IMR-90 (cell line): ENCODE results near the gene LCNL1. TPM values are rescaled to one million over a fixed set of nuclear protein-coding genes. Genes with fewer than 3 reads are reported as not detected.

Source experiments
- ATAC-seq: fragments of 200-7000 bp; cut with Tn5 transposase; 2 replicates; pipeline ENCODE4 v1.9.1; 2020; ENCODE audit warnings: low read depth, mild to moderate bottlenecking, moderate library complexity
- BruUV-seq: library from RNA; stranded (reverse); fragments of 400-500 nt; replicated peaks from 2 replicates; lab custom pipeline; 2021; lab: Mats Ljungman, UMichigan
- CTCF ChIA-PET: fragments of 300-600 bp; formaldehyde crosslinking; extraction: SDS; loops from one replicate; lab custom pipeline; 2021; ENCODE audit warnings: antibody characterized with exemption; lab: Yijun Ruan, JAX
- POLR2A ChIA-PET: fragments of 300-600 bp; sonication (Branson Sonifier 250); formaldehyde crosslinking; loops from one replicate; lab custom pipeline; 2022; ENCODE audit warnings: antibody characterized with exemption; ENCODE audit not compliant: unreplicated experiment; lab: Charles Lee
- DNase-seq: peaks from one replicate; pipeline ENCODE4 v3.0.0; 2013
- H2AFZ ChIP-seq: replicated peaks from 2 replicates; pipeline ENCODE3; 2013; ENCODE audit warnings: low read length, mild to moderate bottlenecking; ENCODE audit not compliant: poor library complexity
- H2AK5ac ChIP-seq: 2 replicates; pipeline ENCODE4 v1.6.1; 2013; ENCODE audit warnings: low read depth, low read length, inconsistent platforms
- H2AK9ac ChIP-seq: replicated peaks from 2 replicates; pipeline ENCODE3; 2013; ENCODE audit warnings: mild to moderate bottlenecking, low read depth, low read length, moderate library complexity; ENCODE audit not compliant: poor library complexity
- H2BK120ac ChIP-seq: 2 replicates; pipeline ENCODE4 v1.6.1; 2013; ENCODE audit warnings: low read depth, low read length, inconsistent platforms
- H2BK15ac ChIP-seq: 3 replicates; pipeline ENCODE4 v1.6.1; 2013; ENCODE audit warnings: low read depth, low read length, inconsistent platforms
- H2BK20ac ChIP-seq: 2 replicates; pipeline ENCODE4 v1.6.1; 2013; ENCODE audit warnings: low read depth, mild to moderate bottlenecking, inconsistent platforms, low read length, moderate library complexity
- H2BK5ac ChIP-seq: 2 replicates; pipeline ENCODE4 v1.6.1; 2013; ENCODE audit warnings: mild to moderate bottlenecking, low read depth, low read length, inconsistent platforms; ENCODE audit not compliant: poor library complexity, severe bottlenecking
- H3K14ac ChIP-seq: replicated peaks from 2 replicates; pipeline ENCODE4 v1.6.1; 2013; ENCODE audit warnings: low read depth, low read length, inconsistent platforms
- H3K18ac ChIP-seq: 2 replicates; pipeline ENCODE4 v1.6.1; 2013; ENCODE audit warnings: low read depth, low read length, control low read depth
- H3K23ac ChIP-seq: 2 replicates; pipeline ENCODE4 v1.6.1; 2013; ENCODE audit warnings: low read depth, low read length, inconsistent platforms
- H3K27ac ChIP-seq: 2 replicates; pipeline ENCODE4 v1.5.1; 2013; ENCODE audit warnings: mild to moderate bottlenecking, control low read depth, low read length; ENCODE audit not compliant: insufficient read depth
- H3K27me3 ChIP-seq: 2 replicates; pipeline ENCODE4 v1.6.1; 2013; ENCODE audit warnings: low read length; ENCODE audit not compliant: control insufficient read depth, insufficient read depth
- H3K36me3 ChIP-seq: 2 replicates; pipeline ENCODE4 v1.6.1; 2013; ENCODE audit warnings: low read length, mixed read lengths; ENCODE audit not compliant: control insufficient read depth, insufficient read depth
- H3K4ac ChIP-seq: 2 replicates; pipeline ENCODE4 v1.6.1; 2013; ENCODE audit warnings: low read depth, low read length, inconsistent platforms
- H3K4me1 ChIP-seq: 2 replicates; pipeline ENCODE4 v1.6.1; 2013; ENCODE audit warnings: low read length, mixed read lengths; ENCODE audit not compliant: control insufficient read depth, insufficient read depth
- H3K4me2 ChIP-seq: 2 replicates; pipeline ENCODE4 v1.6.1; 2013; ENCODE audit warnings: low read depth, mild to moderate bottlenecking, control low read depth, low read length, moderate library complexity
- H3K4me3 ChIP-seq: 2 replicates; pipeline ENCODE4 v1.5.1; 2013; ENCODE audit warnings: low read depth, mild to moderate bottlenecking, control low read depth, low read length, moderate library complexity; ENCODE audit not compliant: insufficient read depth
- H3K56ac ChIP-seq: 2 replicates; pipeline ENCODE4 v1.6.1; 2013; ENCODE audit warnings: low read length, inconsistent platforms; ENCODE audit not compliant: insufficient read depth; ENCODE audit errors: extremely low read depth
- H3K79me1 ChIP-seq, 2 experiments: 2 replicates each; pipeline ENCODE4 v1.6.1; 2013; ENCODE audit warnings: low read length in 2 of 2, inconsistent platforms in 1 of 2, low read depth in 1 of 2
- H3K9ac ChIP-seq: 2 replicates; pipeline ENCODE4 v1.6.1; 2013; ENCODE audit warnings: low read depth, low read length, control low read depth
- H3K9me1 ChIP-seq: 2 replicates; pipeline ENCODE4 v1.6.1; 2013; ENCODE audit warnings: low read length, inconsistent platforms; ENCODE audit not compliant: insufficient read depth
- H3K9me3 ChIP-seq: 2 replicates; pipeline ENCODE4 v1.6.1; 2013; ENCODE audit warnings: low read length; ENCODE audit not compliant: control insufficient read depth, insufficient read depth
- H4K20me1 ChIP-seq: 2 replicates; pipeline ENCODE4 v1.6.1; 2013; ENCODE audit warnings: low read length, inconsistent platforms; ENCODE audit not compliant: insufficient read depth
- H4K5ac ChIP-seq: 2 replicates; pipeline ENCODE4 v1.6.1; 2013; ENCODE audit warnings: mild to moderate bottlenecking, low read depth, low read length, control low read depth
- H4K8ac ChIP-seq, 2 experiments: 2 replicates each; pipeline ENCODE4 v1.6.1; 2013; ENCODE audit warnings: low read depth in 2 of 2, low read length in 2 of 2, control low read depth in 1 of 2, inconsistent platforms in 1 of 2
- H4K91ac ChIP-seq: 2 replicates; pipeline ENCODE4 v1.6.1; 2013; ENCODE audit warnings: low read depth, low read length, inconsistent platforms; ENCODE audit not compliant: insufficient read depth
- CEBPB ChIP-seq: IDR thresholded peaks from 2 replicates; pipeline ENCODE4 v1.6.1; 2012; ENCODE audit warnings: low read depth, low read length, improper control_type of control experiment
- CHD1 ChIP-seq: IDR thresholded peaks from 2 replicates; pipeline ENCODE4 v1.6.1; 2012; ENCODE audit warnings: low read depth, low read length, improper control_type of control experiment
- CTCF ChIP-seq: conservative IDR thresholded peaks from 2 replicates; pipeline ENCODE4 v1.5.1; 2012; ENCODE audit warnings: mild to moderate bottlenecking, low read depth, low read length, improper control_type of control experiment
- ELK1 ChIP-seq: fragments of 150-350 bp; IDR thresholded peaks from 2 replicates; pipeline ENCODE4 v1.6.1; 2016; ENCODE audit warnings: low read depth, mild to moderate bottlenecking, low read length, moderate library complexity, borderline replicate concordance
- FOS ChIP-seq: fragments of 150-350 bp; IDR thresholded peaks from 2 replicates; pipeline ENCODE4 v1.6.1; 2016; ENCODE audit warnings: low read depth, low read length
- MAFK ChIP-seq: IDR thresholded peaks from 2 replicates; pipeline ENCODE4 v1.6.1; 2012; ENCODE audit warnings: low read depth, low read length, improper control_type of control experiment
- NFE2L2 ChIP-seq: fragments of 150-350 bp; IDR thresholded peaks from 2 replicates; pipeline ENCODE4 v1.6.1; 2016; ENCODE audit warnings: low read depth, mild to moderate bottlenecking, low read length
- RCOR1 ChIP-seq: IDR thresholded peaks from 2 replicates; pipeline ENCODE4 v1.6.1; 2012; ENCODE audit warnings: mild to moderate bottlenecking, low read length, improper control_type of control experiment; ENCODE audit not compliant: insufficient replicate concordance
- RFX5 ChIP-seq: IDR thresholded peaks from 2 replicates; pipeline ENCODE4 v1.8.0; 2012; ENCODE audit warnings: low read depth, mild to moderate bottlenecking, low read length, moderate library complexity
- SMC3 ChIP-seq: fragments of 150-350 bp; IDR thresholded peaks from 2 replicates; pipeline ENCODE4 v1.6.1; 2016; ENCODE audit warnings: low read depth, mild to moderate bottlenecking, antibody characterized with exemption, low read length, moderate library complexity
- WGBS, 2 experiments: methylation state at CpG; one replicate each; pipeline versions ENCODE4 v1.1.5 to v1.1.7; 2013; ENCODE audit warnings: missing lambda C conversion rate in 2 of 2; ENCODE audit not compliant: insufficient read length in 1 of 2; ENCODE audit errors: extremely low coverage in 2 of 2; 5-methylcytosine and 5-hydroxymethylcytosine counted together
- dilution Hi-C: fragments of 300-500 bp; cut with HindIII; formaldehyde crosslinking; loops from one replicate; pipeline ENCODE4 v1.14.3; 2018; ENCODE audit warnings: low sequenced_read_pairs; ENCODE audit not compliant: unreplicated experiment
- in situ Hi-C: fragments of 300-500 bp; cut with MboI; formaldehyde crosslinking; loops from 3 replicates; pipeline ENCODE4 v1.14.3; 2019; ENCODE audit warnings: low sequenced_read_pairs, inconsistent platforms, mixed read lengths
- intact Hi-C: fragments of 100-400 bp; cut with micrococcal nuclease; formaldehyde crosslinking; loops from 2 replicates; pipeline ENCODE4 v1.10.0; 2022
- polyA plus RNA-seq, 3 experiments: library from polyadenylated mRNA; depleted of rRNA; stranded (reverse); fragments of >200 nt; gene quantifications; 2 replicates each; pipeline ENCODE4 v1.2.3, GENCODE V29; 2012; ENCODE audit warnings: low replicate concordance in 1 of 3
- total RNA-seq: library from RNA; depleted of rRNA; stranded (reverse); fragments of >200 nt; gene quantifications from 2 replicates; pipeline ENCODE4 v1.2.3, GENCODE V29; 2012

LCNL1 gene
- total and polyA plus RNA-seq, 2 of the 4 experiments (the other 2 are of a cell fraction), result 0.15 TPM; not detected in 1

- Histone ChIP-seq H3K4ac (no peak overlapping the region), H3K27ac (no peak overlapping the region), H2BK20ac (no peak overlapping the region), H4K5ac (no peak overlapping the region), H2AK5ac (no peak overlapping the region), H2AFZ (no peak overlapping the region), H3K4me2 (no peak overlapping the region), H4K91ac (no peak overlapping the region), H3K56ac (no peak overlapping the region), H3K9me1 (no peaks in the 10 kb centered on the region), H3K9me3 (peaks cover 3% of the 10 kb centered on the region), H3K4me1 (no peaks in the 10 kb centered on the region; the same call in 1 of the 2 replicates), H2AK9ac (no peak overlapping the region), H3K23ac (no peak overlapping the region), H3K14ac (no peak overlapping the region), H4K8ac (no peak overlapping the region), H3K18ac (no peak overlapping the region), H2BK15ac (no peak overlapping the region), H2BK120ac (no peak overlapping the region), H2BK5ac (no peak overlapping the region), H4K20me1 (no peaks in the 10 kb centered on the region), H3K79me1 (no peaks in the 10 kb centered on the region), H3K36me3 (no peaks in the 10 kb centered on the region), H3K27me3 (peaks cover 18% of the 10 kb centered on the region; the same call in 1 of the 2 replicates), H3K4me3 (no peak overlapping the region), H3K9ac (no peak overlapping the region)
- dilution Hi-C loops (no loop called here), intact Hi-C loops (no loop called here), in situ Hi-C loops (no loop called here)
- no peak for DNase-seq
- CTCF ChIA-PET, result no interaction called here
- TF ChIP-seq RCOR1 (no peak), CTCF (no peak), SMC3 (no peak), RFX5 (no peak), CEBPB (no peak), CHD1 (no peak), ELK1 (no peak), MAFK (no peak), NFE2L2 (no peak), FOS (no peak)
- WGBS, 2 experiments, result 87% methylated on average over 24 of the region's 44 CpGs; no CpG with 5 or more reads in 1 of the 2 experiments
- no TSS peak for BruUV-seq
- POLR2A ChIA-PET, result no interaction called here
- no peak for ATAC-seq
Observed at GRCh38 chr9:136952876-136953770, 29.7 kb upstream of the LCNL1 start.
